IMR-90 (cell line): ENCODE data around the gene MIPEP. TPM values are rescaled to one million over a fixed set of nuclear protein-coding genes. Genes with fewer than 3 reads are reported as not detected.

Experiments
- ATAC-seq: fragments of 200-7000 bp; cut with Tn5 transposase; 2 replicates; pipeline ENCODE4 v1.9.1; 2020; ENCODE audit warnings: low read depth, mild to moderate bottlenecking, moderate library complexity
- BruUV-seq: library from RNA; stranded (reverse); fragments of 400-500 nt; replicated peaks from 2 replicates; lab custom pipeline; 2021; lab: Mats Ljungman, UMichigan
- CTCF ChIA-PET: fragments of 300-600 bp; formaldehyde crosslinking; extraction: SDS; loops from one replicate; lab custom pipeline; 2021; ENCODE audit warnings: antibody characterized with exemption; lab: Yijun Ruan, JAX
- POLR2A ChIA-PET: fragments of 300-600 bp; sonication (Branson Sonifier 250); formaldehyde crosslinking; loops from one replicate; lab custom pipeline; 2022; ENCODE audit warnings: antibody characterized with exemption; ENCODE audit not compliant: unreplicated experiment; lab: Charles Lee
- DNase-seq: peaks from one replicate; pipeline ENCODE4 v3.0.0; 2013
- H2AFZ ChIP-seq: replicated peaks from 2 replicates; pipeline ENCODE3; 2013; ENCODE audit warnings: low read length, mild to moderate bottlenecking; ENCODE audit not compliant: poor library complexity
- H2AK5ac ChIP-seq: 2 replicates; pipeline ENCODE4 v1.6.1; 2013; ENCODE audit warnings: low read depth, low read length, inconsistent platforms
- H2AK9ac ChIP-seq: replicated peaks from 2 replicates; pipeline ENCODE3; 2013; ENCODE audit warnings: mild to moderate bottlenecking, low read depth, low read length, moderate library complexity; ENCODE audit not compliant: poor library complexity
- H2BK120ac ChIP-seq: 2 replicates; pipeline ENCODE4 v1.6.1; 2013; ENCODE audit warnings: low read depth, low read length, inconsistent platforms
- H2BK15ac ChIP-seq: 3 replicates; pipeline ENCODE4 v1.6.1; 2013; ENCODE audit warnings: low read depth, low read length, inconsistent platforms
- H2BK20ac ChIP-seq: 2 replicates; pipeline ENCODE4 v1.6.1; 2013; ENCODE audit warnings: low read depth, mild to moderate bottlenecking, inconsistent platforms, low read length, moderate library complexity
- H2BK5ac ChIP-seq: 2 replicates; pipeline ENCODE4 v1.6.1; 2013; ENCODE audit warnings: mild to moderate bottlenecking, low read depth, low read length, inconsistent platforms; ENCODE audit not compliant: poor library complexity, severe bottlenecking
- H3K14ac ChIP-seq: replicated peaks from 2 replicates; pipeline ENCODE4 v1.6.1; 2013; ENCODE audit warnings: low read depth, low read length, inconsistent platforms
- H3K18ac ChIP-seq: 2 replicates; pipeline ENCODE4 v1.6.1; 2013; ENCODE audit warnings: low read depth, low read length, control low read depth
- H3K23ac ChIP-seq: 2 replicates; pipeline ENCODE4 v1.6.1; 2013; ENCODE audit warnings: low read depth, low read length, inconsistent platforms
- H3K27ac ChIP-seq: 2 replicates; pipeline ENCODE4 v1.5.1; 2013; ENCODE audit warnings: mild to moderate bottlenecking, control low read depth, low read length; ENCODE audit not compliant: insufficient read depth
- H3K27me3 ChIP-seq: 2 replicates; pipeline ENCODE4 v1.6.1; 2013; ENCODE audit warnings: low read length; ENCODE audit not compliant: control insufficient read depth, insufficient read depth
- H3K36me3 ChIP-seq: 2 replicates; pipeline ENCODE4 v1.6.1; 2013; ENCODE audit warnings: low read length, mixed read lengths; ENCODE audit not compliant: control insufficient read depth, insufficient read depth
- H3K4ac ChIP-seq: 2 replicates; pipeline ENCODE4 v1.6.1; 2013; ENCODE audit warnings: low read depth, low read length, inconsistent platforms
- H3K4me1 ChIP-seq: 2 replicates; pipeline ENCODE4 v1.6.1; 2013; ENCODE audit warnings: low read length, mixed read lengths; ENCODE audit not compliant: control insufficient read depth, insufficient read depth
- H3K4me2 ChIP-seq: 2 replicates; pipeline ENCODE4 v1.6.1; 2013; ENCODE audit warnings: low read depth, mild to moderate bottlenecking, control low read depth, low read length, moderate library complexity
- H3K4me3 ChIP-seq: 2 replicates; pipeline ENCODE4 v1.5.1; 2013; ENCODE audit warnings: low read depth, mild to moderate bottlenecking, control low read depth, low read length, moderate library complexity; ENCODE audit not compliant: insufficient read depth
- H3K56ac ChIP-seq: 2 replicates; pipeline ENCODE4 v1.6.1; 2013; ENCODE audit warnings: low read length, inconsistent platforms; ENCODE audit not compliant: insufficient read depth; ENCODE audit errors: extremely low read depth
- H3K79me1 ChIP-seq, 2 experiments: 2 replicates each; pipeline ENCODE4 v1.6.1; 2013; ENCODE audit warnings: low read length in 2 of 2, inconsistent platforms in 1 of 2, low read depth in 1 of 2
- H3K9ac ChIP-seq: 2 replicates; pipeline ENCODE4 v1.6.1; 2013; ENCODE audit warnings: low read depth, low read length, control low read depth
- H3K9me1 ChIP-seq: 2 replicates; pipeline ENCODE4 v1.6.1; 2013; ENCODE audit warnings: low read length, inconsistent platforms; ENCODE audit not compliant: insufficient read depth
- H3K9me3 ChIP-seq: 2 replicates; pipeline ENCODE4 v1.6.1; 2013; ENCODE audit warnings: low read length; ENCODE audit not compliant: control insufficient read depth, insufficient read depth
- H4K20me1 ChIP-seq: 2 replicates; pipeline ENCODE4 v1.6.1; 2013; ENCODE audit warnings: low read length, inconsistent platforms; ENCODE audit not compliant: insufficient read depth
- H4K5ac ChIP-seq: 2 replicates; pipeline ENCODE4 v1.6.1; 2013; ENCODE audit warnings: mild to moderate bottlenecking, low read depth, low read length, control low read depth
- H4K8ac ChIP-seq, 2 experiments: 2 replicates each; pipeline ENCODE4 v1.6.1; 2013; ENCODE audit warnings: low read depth in 2 of 2, low read length in 2 of 2, control low read depth in 1 of 2, inconsistent platforms in 1 of 2
- H4K91ac ChIP-seq: 2 replicates; pipeline ENCODE4 v1.6.1; 2013; ENCODE audit warnings: low read depth, low read length, inconsistent platforms; ENCODE audit not compliant: insufficient read depth
- BHLHE40 ChIP-seq: fragments of 150-350 bp; IDR thresholded peaks from 2 replicates; pipeline ENCODE4 v1.6.1; 2016; ENCODE audit warnings: mild to moderate bottlenecking, low read depth, low read length
- CEBPB ChIP-seq: IDR thresholded peaks from 2 replicates; pipeline ENCODE4 v1.6.1; 2012; ENCODE audit warnings: low read depth, low read length, improper control_type of control experiment
- CHD1 ChIP-seq: IDR thresholded peaks from 2 replicates; pipeline ENCODE4 v1.6.1; 2012; ENCODE audit warnings: low read depth, low read length, improper control_type of control experiment
- ELK1 ChIP-seq: fragments of 150-350 bp; IDR thresholded peaks from 2 replicates; pipeline ENCODE4 v1.6.1; 2016; ENCODE audit warnings: low read depth, mild to moderate bottlenecking, low read length, moderate library complexity, borderline replicate concordance
- FOS ChIP-seq: fragments of 150-350 bp; IDR thresholded peaks from 2 replicates; pipeline ENCODE4 v1.6.1; 2016; ENCODE audit warnings: low read depth, low read length
- MAFK ChIP-seq: IDR thresholded peaks from 2 replicates; pipeline ENCODE4 v1.6.1; 2012; ENCODE audit warnings: low read depth, low read length, improper control_type of control experiment
- MAZ ChIP-seq: IDR thresholded peaks from 2 replicates; pipeline ENCODE4 v1.6.1; 2012; ENCODE audit warnings: low read depth, mild to moderate bottlenecking, low read length, improper control_type of control experiment, moderate library complexity, borderline replicate concordance
- MXI1 ChIP-seq: IDR thresholded peaks from 2 replicates; pipeline ENCODE4 v1.6.1; 2012; ENCODE audit warnings: low read depth, mild to moderate bottlenecking, low read length, moderate library complexity, borderline replicate concordance
- NFE2L2 ChIP-seq: fragments of 150-350 bp; IDR thresholded peaks from 2 replicates; pipeline ENCODE4 v1.6.1; 2016; ENCODE audit warnings: low read depth, mild to moderate bottlenecking, low read length
- POLR2A ChIP-seq: IDR thresholded peaks from 2 replicates; pipeline ENCODE4 v1.6.1; 2012; ENCODE audit warnings: mild to moderate bottlenecking, low read depth, low read length
- RAD21 ChIP-seq: IDR thresholded peaks from 2 replicates; pipeline ENCODE4 v1.6.1; 2012; ENCODE audit warnings: low read length, improper control_type of control experiment
- RCOR1 ChIP-seq: IDR thresholded peaks from 2 replicates; pipeline ENCODE4 v1.6.1; 2012; ENCODE audit warnings: mild to moderate bottlenecking, low read length, improper control_type of control experiment; ENCODE audit not compliant: insufficient replicate concordance
- RFX5 ChIP-seq: IDR thresholded peaks from 2 replicates; pipeline ENCODE4 v1.8.0; 2012; ENCODE audit warnings: low read depth, mild to moderate bottlenecking, low read length, moderate library complexity
- SMC3 ChIP-seq: fragments of 150-350 bp; IDR thresholded peaks from 2 replicates; pipeline ENCODE4 v1.6.1; 2016; ENCODE audit warnings: low read depth, mild to moderate bottlenecking, antibody characterized with exemption, low read length, moderate library complexity
- WGBS, 2 experiments: methylation state at CpG; one replicate each; pipeline versions ENCODE4 v1.1.5 to v1.1.7; 2013; ENCODE audit warnings: missing lambda C conversion rate in 2 of 2; ENCODE audit not compliant: insufficient read length in 1 of 2; ENCODE audit errors: extremely low coverage in 2 of 2; 5-methylcytosine and 5-hydroxymethylcytosine counted together
- dilution Hi-C: fragments of 300-500 bp; cut with HindIII; formaldehyde crosslinking; loops from one replicate; pipeline ENCODE4 v1.14.3; 2018; ENCODE audit warnings: low sequenced_read_pairs; ENCODE audit not compliant: unreplicated experiment
- in situ Hi-C: fragments of 300-500 bp; cut with MboI; formaldehyde crosslinking; loops from 3 replicates; pipeline ENCODE4 v1.14.3; 2019; ENCODE audit warnings: low sequenced_read_pairs, inconsistent platforms, mixed read lengths
- intact Hi-C: fragments of 100-400 bp; cut with micrococcal nuclease; formaldehyde crosslinking; loops from 2 replicates; pipeline ENCODE4 v1.10.0; 2022
- polyA plus RNA-seq, 3 experiments: library from polyadenylated mRNA; depleted of rRNA; stranded (reverse); fragments of >200 nt; gene quantifications; 2 replicates each; pipeline ENCODE4 v1.2.3, GENCODE V29; 2012; ENCODE audit warnings: low replicate concordance in 1 of 3
- total RNA-seq: library from RNA; depleted of rRNA; stranded (reverse); fragments of >200 nt; gene quantifications from 2 replicates; pipeline ENCODE4 v1.2.3, GENCODE V29; 2012
- TF ChIP-seq, protein P1 (sequence below): conservative IDR thresholded peaks from 2 replicates; pipeline ENCODE4 v1.5.1; 2012; ENCODE audit warnings: mild to moderate bottlenecking, low read depth, low read length, improper control_type of control experiment
- TF ChIP-seq, protein P2 (sequence below): fragments of 150-350 bp; IDR thresholded peaks from 2 replicates; pipeline ENCODE4 v1.6.1; 2017; ENCODE audit warnings: mild to moderate bottlenecking, antibody characterized with exemption, low read length, low read depth

Gene MIPEP
- total and polyA plus RNA-seq, 2 of the 4 experiments (the other 2 are of a cell fraction): 15.0 to 21.5 TPM

DNA sequence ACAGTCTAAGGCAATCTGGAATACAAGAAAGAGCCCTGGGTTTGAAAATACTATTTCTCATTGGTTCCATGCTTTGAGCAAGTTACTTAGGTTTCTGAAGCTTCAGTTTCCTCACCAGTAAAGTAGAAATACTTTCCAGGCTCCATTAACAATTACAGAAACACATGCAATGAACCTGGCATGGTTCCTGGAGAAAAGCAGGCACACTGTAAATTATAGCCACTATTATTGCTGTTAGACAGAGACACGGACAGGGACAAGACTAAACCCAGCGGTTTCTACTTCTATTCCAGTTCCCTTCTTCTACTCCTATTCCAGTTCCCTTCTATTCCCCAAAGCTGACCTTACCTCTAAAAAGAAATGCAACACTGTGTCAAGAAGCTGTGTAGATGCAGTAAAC is 41.2 kb downstream of the MIPEP start:
- H2BK15ac ChIP-seq: no peak overlapping the region
- H3K36me3 ChIP-seq: peaks cover 2% of the 10 kb centered on the region
- no peak overlapping the region for H2AFZ ChIP-seq
- ATAC-seq (no peak), DNase-seq (no peak)
- dilution Hi-C loops (no loop called here), in situ Hi-C loops (no loop called here), intact Hi-C loops (no loop called here)
- H2BK120ac ChIP-seq: no peak overlapping the region
- TF ChIP-seq ELK1 (no peak), MAFK (no peak), SMC3 (no peak), BHLHE40 (no peak), FOS (no peak), MXI1 (no peak), CHD1 (no peak), POLR2A (no peak), NFE2L2 (no peak), RAD21 (no peak), CEBPB (no peak), RCOR1 (no peak), RFX5 (no peak), MAZ (no peak)
- TF ChIP-seq, protein P1, sequence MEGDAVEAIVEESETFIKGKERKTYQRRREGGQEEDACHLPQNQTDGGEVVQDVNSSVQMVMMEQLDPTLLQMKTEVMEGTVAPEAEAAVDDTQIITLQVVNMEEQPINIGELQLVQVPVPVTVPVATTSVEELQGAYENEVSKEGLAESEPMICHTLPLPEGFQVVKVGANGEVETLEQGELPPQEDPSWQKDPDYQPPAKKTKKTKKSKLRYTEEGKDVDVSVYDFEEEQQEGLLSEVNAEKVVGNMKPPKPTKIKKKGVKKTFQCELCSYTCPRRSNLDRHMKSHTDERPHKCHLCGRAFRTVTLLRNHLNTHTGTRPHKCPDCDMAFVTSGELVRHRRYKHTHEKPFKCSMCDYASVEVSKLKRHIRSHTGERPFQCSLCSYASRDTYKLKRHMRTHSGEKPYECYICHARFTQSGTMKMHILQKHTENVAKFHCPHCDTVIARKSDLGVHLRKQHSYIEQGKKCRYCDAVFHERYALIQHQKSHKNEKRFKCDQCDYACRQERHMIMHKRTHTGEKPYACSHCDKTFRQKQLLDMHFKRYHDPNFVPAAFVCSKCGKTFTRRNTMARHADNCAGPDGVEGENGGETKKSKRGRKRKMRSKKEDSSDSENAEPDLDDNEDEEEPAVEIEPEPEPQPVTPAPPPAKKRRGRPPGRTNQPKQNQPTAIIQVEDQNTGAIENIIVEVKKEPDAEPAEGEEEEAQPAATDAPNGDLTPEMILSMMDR: no peak
- TF ChIP-seq, protein P2, sequence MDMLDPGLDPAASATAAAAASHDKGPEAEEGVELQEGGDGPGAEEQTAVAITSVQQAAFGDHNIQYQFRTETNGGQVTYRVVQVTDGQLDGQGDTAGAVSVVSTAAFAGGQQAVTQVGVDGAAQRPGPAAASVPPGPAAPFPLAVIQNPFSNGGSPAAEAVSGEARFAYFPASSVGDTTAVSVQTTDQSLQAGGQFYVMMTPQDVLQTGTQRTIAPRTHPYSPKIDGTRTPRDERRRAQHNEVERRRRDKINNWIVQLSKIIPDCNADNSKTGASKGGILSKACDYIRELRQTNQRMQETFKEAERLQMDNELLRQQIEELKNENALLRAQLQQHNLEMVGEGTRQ: no peak
- no peak overlapping the region for H2BK20ac ChIP-seq
- no peak overlapping the region for H3K27ac ChIP-seq
- H3K9me3 ChIP-seq: no peaks in the 10 kb centered on the region
- no peak overlapping the region for H2BK5ac ChIP-seq
- no peak overlapping the region for H3K18ac ChIP-seq
- H4K8ac ChIP-seq: no peak overlapping the region
- H4K91ac ChIP-seq: no peak overlapping the region
- H4K5ac ChIP-seq: no peak overlapping the region
- no peaks in the 10 kb centered on the region for H3K4me1 ChIP-seq
- H3K4ac ChIP-seq: no peak overlapping the region
- no TSS peak for BruUV-seq
- H3K9ac ChIP-seq: no peak overlapping the region
- CTCF ChIA-PET: no interaction called here
- H3K56ac ChIP-seq: no peak overlapping the region
- H3K27me3 ChIP-seq: no peaks in the 10 kb centered on the region
- no peak overlapping the region for H2AK9ac ChIP-seq
- no peak overlapping the region for H3K14ac ChIP-seq
- H2AK5ac ChIP-seq: no peak overlapping the region
- POLR2A ChIA-PET: no interaction called here
- H4K20me1 ChIP-seq: no peaks in the 10 kb centered on the region
- peaks cover 3% of the 10 kb centered on the region for H3K9me1 ChIP-seq
- no peak overlapping the region for H3K4me3 ChIP-seq
- no peak overlapping the region for H3K4me2 ChIP-seq
- H3K23ac ChIP-seq: no peak overlapping the region
- H3K79me1 ChIP-seq: no peaks in the 10 kb centered on the region
- no CpG with 5 or more reads among the region's 2 CpGs for WGBS, 2 experiments
